Breast epithelium (tissue), 3 donors: ENCODE measurements around the gene PDIA2.

ENCODE experiments used
- POLR2A ChIP-seq: fragments of 450-650 bp; IDR thresholded peaks from one replicate; pipeline ENCODE4 v1.6.1; 2016; ENCODE audit warnings: antibody characterized with exemption, mild to moderate bottlenecking, moderate library complexity
- TF ChIP-seq, protein P1 (sequence below), 3 donors: fragments of 450-650 bp; IDR thresholded peaks; one replicate each; pipeline ENCODE4 v1.5.1; 2016 to 2017; ENCODE audit warnings: antibody characterized with exemption in 3 of 3, mild to moderate bottlenecking in 3 of 3, moderate library complexity in 3 of 3

DNA sequence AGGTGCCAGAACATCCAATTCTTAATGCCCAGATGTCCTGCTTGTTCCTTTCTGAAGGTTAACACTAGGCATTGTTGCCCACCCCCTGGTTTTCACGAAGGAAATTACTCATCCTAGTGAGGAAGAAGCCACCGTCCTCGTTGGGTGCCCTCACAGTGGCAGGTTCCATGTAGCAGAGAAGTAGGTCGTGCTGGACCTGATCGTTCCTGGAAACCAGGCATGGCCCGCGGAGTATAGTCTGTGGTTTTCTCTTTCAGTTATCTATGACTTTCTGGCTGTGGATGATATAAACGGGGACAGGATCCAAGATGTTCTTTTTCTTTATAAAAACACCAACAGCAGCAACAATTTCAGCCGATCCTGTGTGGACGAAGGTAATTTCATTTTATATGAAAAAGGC is 23.7 kb upstream of the PDIA2 start:
- no peak for TF ChIP-seq POLR2A
- TF ChIP-seq, protein P1, sequence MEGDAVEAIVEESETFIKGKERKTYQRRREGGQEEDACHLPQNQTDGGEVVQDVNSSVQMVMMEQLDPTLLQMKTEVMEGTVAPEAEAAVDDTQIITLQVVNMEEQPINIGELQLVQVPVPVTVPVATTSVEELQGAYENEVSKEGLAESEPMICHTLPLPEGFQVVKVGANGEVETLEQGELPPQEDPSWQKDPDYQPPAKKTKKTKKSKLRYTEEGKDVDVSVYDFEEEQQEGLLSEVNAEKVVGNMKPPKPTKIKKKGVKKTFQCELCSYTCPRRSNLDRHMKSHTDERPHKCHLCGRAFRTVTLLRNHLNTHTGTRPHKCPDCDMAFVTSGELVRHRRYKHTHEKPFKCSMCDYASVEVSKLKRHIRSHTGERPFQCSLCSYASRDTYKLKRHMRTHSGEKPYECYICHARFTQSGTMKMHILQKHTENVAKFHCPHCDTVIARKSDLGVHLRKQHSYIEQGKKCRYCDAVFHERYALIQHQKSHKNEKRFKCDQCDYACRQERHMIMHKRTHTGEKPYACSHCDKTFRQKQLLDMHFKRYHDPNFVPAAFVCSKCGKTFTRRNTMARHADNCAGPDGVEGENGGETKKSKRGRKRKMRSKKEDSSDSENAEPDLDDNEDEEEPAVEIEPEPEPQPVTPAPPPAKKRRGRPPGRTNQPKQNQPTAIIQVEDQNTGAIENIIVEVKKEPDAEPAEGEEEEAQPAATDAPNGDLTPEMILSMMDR (IDR thresholded peaks at IDR 0.05), result no peak
